WI38 (cell line): ENCODE data around the gene EGLN2.
"Not testable (repeated sequence)": the region's sequence is repeated elsewhere in the genome, so short reads cannot be mapped to it uniquely, and the experiment has no call there.

Experiments used
- H3K4me3 ChIP-seq: 2 replicates; pipeline ENCODE4 v1.5.1; 2011; ENCODE audit warnings: low read depth, mild to moderate bottlenecking, control low read depth, low read length
- CTCF ChIP-seq: IDR thresholded peaks from 2 replicates; pipeline ENCODE4 v1.5.1; 2012; ENCODE audit warnings: low read depth, mild to moderate bottlenecking, control low read depth, low read length

The EGLN2 gene

GRCh38 chr19:40827386-40828247, 28.6 kb downstream of the EGLN2 start:
- no peak overlapping the region for H3K4me3 ChIP-seq

GRCh38 chr19:40829205-40829604, 30.2 kb downstream of the EGLN2 start:
- no peak overlapping the region for H3K4me3 ChIP-seq
- no peak for TF ChIP-seq CTCF

More at GRCh38 chr19:40827386-40828247, 28.6 kb downstream of the EGLN2 start:
- no peak for TF ChIP-seq CTCF

- H3K4me3 ChIP-seq, result not testable (repeated sequence)
These were observed 31.8 kb downstream of the EGLN2 start for GRCh38 chr19:40830741-40831140.

GRCh38 chr19:40831502-40832430, 32.8 kb downstream of the EGLN2 start:
- no peak overlapping the region for H3K4me3 ChIP-seq
- TF ChIP-seq CTCF, result no peak

- not testable (repeated sequence) for H3K4me3 ChIP-seq
These were observed 33.4 kb downstream of the EGLN2 start for GRCh38 chr19:40832431-40832790.

- H3K4me3 ChIP-seq, result not testable (repeated sequence)
These were observed 34.9 kb downstream of the EGLN2 start for GRCh38 chr19:40833728-40834533.

GRCh38 chr19:40836754-40837429, 37.9 kb downstream of the EGLN2 start:
- H3K4me3 ChIP-seq, result no peak overlapping the region
- no peak for TF ChIP-seq CTCF

- H3K4me3 ChIP-seq, result not testable (repeated sequence)
These were observed 39.5 kb downstream of the EGLN2 start for GRCh38 chr19:40838477-40838876.

- not testable (repeated sequence) for H3K4me3 ChIP-seq
These were observed 43.0 kb downstream of the EGLN2 start for GRCh38 chr19:40842012-40842411.

GRCh38 chr19:40842997-40843652, 44.1 kb downstream of the EGLN2 start:
- H3K4me3 ChIP-seq, result not testable (repeated sequence)

GRCh38 chr19:40843653-40844052, 44.7 kb downstream of the EGLN2 start:
- H3K4me3 ChIP-seq, result not testable (repeated sequence)

- H3K4me3 ChIP-seq, result not testable (repeated sequence)
These were observed 47.7 kb downstream of the EGLN2 start for GRCh38 chr19:40846722-40847121.

GRCh38 chr19:40850277-40850676, 51.3 kb downstream of the EGLN2 start, which contains the start of gene CYP2A6:
Gene CYP2A6 (minus strand): TSS chr19:40850447. CDS start chr19:40850426, 21 bp downstream.
- not testable (repeated sequence) for H3K4me3 ChIP-seq
